ELR (cell line): ENCODE results near the gene RBM27.
"Not testable (repeated sequence)": the region's sequence is repeated elsewhere in the genome, so short reads cannot be mapped to it uniquely, and the experiment has no call there.

Experiments
- DNase-seq: peaks from one replicate; pipeline ENCODE4 v3.0.0-alpha.2; 2015; ENCODE audit warnings: low read depth

The RBM27 gene, protein sequence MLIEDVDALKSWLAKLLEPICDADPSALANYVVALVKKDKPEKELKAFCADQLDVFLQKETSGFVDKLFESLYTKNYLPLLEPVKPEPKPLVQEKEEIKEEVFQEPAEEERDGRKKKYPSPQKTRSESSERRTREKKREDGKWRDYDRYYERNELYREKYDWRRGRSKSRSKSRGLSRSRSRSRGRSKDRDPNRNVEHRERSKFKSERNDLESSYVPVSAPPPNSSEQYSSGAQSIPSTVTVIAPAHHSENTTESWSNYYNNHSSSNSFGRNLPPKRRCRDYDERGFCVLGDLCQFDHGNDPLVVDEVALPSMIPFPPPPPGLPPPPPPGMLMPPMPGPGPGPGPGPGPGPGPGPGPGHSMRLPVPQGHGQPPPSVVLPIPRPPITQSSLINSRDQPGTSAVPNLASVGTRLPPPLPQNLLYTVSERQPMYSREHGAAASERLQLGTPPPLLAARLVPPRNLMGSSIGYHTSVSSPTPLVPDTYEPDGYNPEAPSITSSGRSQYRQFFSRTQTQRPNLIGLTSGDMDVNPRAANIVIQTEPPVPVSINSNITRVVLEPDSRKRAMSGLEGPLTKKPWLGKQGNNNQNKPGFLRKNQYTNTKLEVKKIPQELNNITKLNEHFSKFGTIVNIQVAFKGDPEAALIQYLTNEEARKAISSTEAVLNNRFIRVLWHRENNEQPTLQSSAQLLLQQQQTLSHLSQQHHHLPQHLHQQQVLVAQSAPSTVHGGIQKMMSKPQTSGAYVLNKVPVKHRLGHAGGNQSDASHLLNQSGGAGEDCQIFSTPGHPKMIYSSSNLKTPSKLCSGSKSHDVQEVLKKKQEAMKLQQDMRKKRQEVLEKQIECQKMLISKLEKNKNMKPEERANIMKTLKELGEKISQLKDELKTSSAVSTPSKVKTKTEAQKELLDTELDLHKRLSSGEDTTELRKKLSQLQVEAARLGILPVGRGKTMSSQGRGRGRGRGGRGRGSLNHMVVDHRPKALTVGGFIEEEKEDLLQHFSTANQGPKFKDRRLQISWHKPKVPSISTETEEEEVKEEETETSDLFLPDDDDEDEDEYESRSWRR

DNA sequence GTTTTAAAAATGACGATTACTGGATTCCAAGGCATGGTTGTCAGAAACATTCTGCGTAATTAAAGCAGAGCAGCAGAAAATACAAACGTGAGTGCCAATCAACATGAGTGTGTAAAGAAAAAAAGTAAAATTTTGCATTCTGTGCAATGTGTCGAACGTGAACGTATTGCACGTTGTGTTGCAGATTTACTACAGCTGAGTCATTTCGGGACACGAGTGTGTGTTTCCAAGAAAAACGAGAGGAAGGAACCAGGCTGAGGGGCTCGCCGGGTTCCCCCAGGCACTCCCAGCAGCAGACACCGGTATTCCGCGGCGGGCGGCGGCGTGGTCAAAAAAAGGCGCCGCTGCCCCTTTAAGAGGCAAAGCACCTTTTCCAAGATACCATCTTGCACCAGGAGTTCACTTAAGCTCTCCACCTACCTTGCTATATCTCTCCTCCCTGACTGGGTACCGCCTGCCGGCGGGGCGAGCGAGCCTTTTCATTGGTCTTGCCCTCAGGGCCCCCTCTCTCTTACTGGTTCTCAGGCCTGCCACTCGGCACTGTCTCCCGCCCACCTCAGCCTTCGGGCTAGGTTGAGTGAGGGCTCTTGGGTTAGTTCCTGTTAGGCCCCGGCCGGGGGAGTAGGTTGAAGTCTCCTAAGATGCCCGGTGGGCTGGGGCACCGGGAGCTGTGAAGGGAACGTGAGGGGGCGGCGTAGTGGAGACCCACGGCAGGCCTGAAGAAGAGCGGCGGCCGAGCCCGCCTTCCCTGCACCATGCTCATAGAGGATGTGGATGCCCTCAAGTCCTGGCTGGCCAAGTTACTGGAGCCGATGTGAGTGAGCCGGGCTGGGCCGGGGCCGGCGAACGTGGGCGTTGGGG, at the start of gene RBM27:
Gene RBM27 (plus strand): TSS at position 595 of the 861 bp plus-strand sequence. CDS start 161 bp downstream, at position 756.
- DNase-seq = peak; percentile 100

GRCh38 chr5:146158255-146158654, 45.1 kb upstream of the RBM27 start:
- no peak for DNase-seq

GRCh38 chr5:146164382-146164781, 39.0 kb upstream of the RBM27 start:
- DNase-seq = no peak

GRCh38 chr5:146165460-146165859, 37.9 kb upstream of the RBM27 start:
- no peak for DNase-seq

DNA sequence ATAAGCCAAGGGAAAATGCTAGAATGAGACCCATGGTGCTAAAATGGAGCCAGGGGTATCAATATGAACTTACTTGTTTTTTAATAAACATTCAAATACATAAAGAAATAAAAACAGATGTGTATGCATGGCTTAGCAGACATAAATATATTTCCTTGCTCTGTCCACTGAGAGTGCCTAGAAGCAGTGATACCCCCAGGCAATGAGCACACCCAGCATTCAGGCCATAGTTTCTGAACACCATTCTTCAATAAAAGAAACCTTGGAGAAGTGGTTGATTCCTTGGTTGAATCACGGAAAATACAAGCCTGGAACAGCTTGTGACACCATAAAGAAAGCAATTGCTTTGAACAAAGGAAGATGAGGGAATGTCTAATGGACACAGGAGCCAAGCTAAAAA, 37.5 kb upstream of the RBM27 start:
- no peak for DNase-seq

DNA sequence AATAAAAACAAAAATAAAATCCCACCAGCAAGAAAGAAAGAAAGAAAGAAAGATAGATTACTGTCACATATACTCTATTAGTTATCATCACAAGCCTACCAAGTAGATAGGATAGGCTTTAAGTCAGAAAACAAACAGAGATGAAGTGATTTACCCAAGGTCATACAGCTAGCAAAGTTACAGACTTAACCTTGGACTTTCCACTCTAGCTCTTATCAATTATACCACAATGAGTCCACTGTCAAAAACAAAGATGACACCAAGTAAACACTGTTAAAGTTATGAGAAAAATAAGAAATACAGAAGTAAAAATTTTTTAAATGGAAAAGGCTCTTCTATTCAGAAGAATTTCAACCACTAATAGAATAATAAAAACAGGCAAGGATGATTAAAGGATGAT, 34.3 kb upstream of the RBM27 start:
- no peak for DNase-seq

DNA sequence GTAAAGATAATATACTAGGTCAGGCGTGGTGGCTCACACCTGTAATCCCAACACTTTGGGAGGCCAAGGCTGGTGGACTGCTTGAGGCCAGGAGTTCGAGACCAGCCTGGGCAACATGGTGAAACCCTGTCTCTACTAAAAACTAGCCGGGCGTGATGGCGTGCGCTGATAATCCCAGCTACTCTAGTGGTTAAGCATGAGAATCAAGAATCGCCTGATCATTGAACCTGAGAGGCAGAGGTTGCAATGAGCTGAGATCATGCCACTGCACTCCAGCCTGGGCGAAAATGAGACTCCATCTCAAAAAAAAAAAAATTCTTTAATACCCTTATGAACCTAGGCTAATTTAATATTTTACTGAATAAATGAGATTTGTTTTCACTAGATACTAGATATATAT, 30.4 kb upstream of the RBM27 start:
- not testable (repeated sequence) for DNase-seq

DNA sequence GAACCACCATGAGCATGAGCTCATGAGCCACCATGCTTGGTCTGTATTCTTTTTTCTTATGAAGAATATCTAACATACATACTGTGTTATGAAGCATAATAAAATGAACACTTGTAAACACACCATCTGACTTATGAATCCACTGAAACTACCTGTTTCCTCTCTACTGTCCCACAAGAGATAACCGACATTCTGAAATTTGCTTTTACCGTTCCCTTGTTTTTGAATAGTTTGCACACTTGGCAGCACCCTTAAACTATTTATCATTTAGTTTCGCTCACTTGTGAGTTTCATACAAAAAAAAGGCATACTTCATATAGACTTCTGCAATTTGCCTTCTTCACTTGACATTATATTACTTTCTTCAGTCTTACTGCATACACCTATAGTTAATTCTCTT, 29.8 kb upstream of the RBM27 start:
- DNase-seq = no peak

DNA sequence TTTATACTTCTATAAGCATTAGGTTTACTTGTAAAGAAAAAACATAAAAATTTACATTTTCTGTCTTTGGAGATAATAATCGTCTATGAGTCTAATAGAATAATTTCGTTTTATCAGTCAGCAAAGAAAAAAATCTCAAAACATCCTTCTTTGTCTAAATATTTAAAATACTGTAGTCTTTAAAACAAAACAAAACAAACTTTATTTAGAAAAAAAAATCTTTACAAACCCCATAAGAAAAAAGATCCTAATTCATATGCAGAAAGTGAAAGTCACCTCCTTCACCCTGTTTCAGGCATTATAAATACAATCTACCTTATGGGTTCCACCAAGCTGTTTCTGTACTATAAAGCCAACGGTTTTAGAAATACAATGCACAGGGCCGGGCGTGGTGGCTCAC, 26.6 kb upstream of the RBM27 start:
- no peak for DNase-seq

GRCh38 chr5:146179696-146180095, 23.7 kb upstream of the RBM27 start:
- DNase-seq = no peak

DNA sequence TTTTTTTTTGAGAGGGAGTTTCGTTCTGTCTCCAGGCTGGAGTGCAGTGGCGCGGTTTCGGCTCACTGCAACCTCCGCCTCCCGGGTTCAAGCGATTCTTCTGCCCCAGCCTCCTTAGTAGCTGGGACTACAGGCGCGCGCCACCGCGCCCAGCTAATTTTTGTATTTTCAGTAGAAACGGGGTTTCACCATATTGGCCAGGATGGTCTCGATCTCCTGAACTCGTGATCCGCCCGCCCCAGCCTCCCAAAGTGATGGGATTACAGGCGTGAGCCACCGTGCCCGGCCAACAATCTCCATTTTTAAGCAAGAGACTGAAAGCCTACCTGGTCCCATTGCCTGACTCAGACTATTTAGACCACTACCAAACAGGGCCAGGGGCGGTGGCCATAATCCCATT, 20.0 kb upstream of the RBM27 start:
- DNase-seq = not testable (repeated sequence)

DNA sequence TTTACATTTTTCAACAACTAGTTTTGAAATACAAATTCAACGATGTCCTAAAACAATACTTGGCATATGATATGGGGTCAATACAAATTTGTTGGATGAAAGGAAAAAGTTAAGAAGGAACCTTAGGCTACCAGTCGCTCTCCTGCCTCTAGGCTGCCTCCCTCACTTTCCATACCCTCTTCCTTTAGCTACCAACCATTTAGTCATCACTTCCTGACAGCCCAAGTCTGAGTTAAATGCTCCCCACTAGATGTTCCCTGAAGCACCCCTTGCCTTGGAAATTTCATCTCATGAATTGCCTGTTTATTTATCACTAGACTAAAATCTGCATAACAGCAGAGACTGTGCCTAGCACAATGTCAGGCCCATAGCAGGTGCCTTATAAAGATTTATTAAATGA, 18.2 kb upstream of the RBM27 start:
- peak; percentile 80 for DNase-seq

DNA sequence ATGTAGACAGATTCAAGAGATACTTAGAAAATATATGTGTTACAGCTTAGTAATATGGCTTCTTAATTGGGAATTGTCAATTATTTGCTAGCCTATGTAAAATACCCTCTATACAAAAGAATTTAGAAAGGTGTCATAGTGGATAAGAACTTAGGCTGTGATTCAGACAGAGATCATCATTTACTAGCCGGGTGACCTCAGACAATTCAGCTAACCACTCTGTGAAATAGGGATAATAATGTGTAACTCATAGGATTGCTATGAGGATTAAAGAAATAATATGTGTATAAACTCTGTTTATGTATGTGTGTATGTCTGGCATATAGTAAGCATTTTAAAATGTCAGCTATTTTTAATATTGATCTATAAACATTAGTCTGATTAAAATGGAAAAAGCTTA, 15.0 kb upstream of the RBM27 start:
- DNase-seq = peak; percentile 94

DNA sequence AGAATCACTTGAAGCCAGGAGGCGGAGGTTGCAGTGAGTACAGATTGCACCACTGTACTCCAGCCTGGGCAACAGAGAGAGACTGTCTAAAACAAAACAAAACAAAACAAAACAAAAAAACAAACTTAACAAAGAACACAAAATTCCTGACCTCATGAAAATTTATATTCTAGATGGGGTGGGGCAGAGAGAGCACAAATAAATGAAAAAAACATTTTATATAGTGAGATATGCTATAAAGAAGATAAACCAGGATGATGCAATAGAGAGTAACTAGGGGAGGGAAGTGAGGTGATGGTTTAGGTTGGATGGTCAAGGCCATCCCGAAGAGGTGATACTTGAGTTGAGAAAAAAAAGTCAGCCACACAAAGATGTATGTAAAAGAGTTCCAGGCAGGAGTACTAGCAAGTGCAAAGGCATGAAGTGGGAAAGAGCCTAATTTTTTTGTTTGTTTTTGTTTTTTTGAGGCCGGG, 10.8 kb upstream of the RBM27 start:
- DNase-seq = no peak

- no peak for DNase-seq
Measured at GRCh38 chr5:146193285-146193684, 10.1 kb upstream of the RBM27 start.

- not testable (repeated sequence) for DNase-seq
Measured at GRCh38 chr5:146194997-146195396, 8.4 kb upstream of the RBM27 start.

- DNase-seq = no peak
Measured at GRCh38 chr5:146196459-146197048, 6.9 kb upstream of the RBM27 start.

GRCh38 chr5:146199176-146199815, 4.1 kb upstream of the RBM27 start:
- DNase-seq = no peak

- not testable (repeated sequence) for DNase-seq
Measured at GRCh38 chr5:146201795-146202194, 1.6 kb upstream of the RBM27 start.

GRCh38 chr5:146203872-146204192, 427 bp downstream of the RBM27 start:
- DNase-seq = no peak
